Mammary epithelial cell (primary cell): Measurements from ENCODE around the gene TAF10.

Experiments used
- CTCF ChIP-seq, 2 donors: IDR thresholded peaks in 1 of 2; conservative IDR thresholded peaks in 1 of 2; 2 replicates each; pipeline ENCODE4 v1.5.1; 2011 to 2012; ENCODE audit warnings: inconsistent platforms in 2 of 2, low read length in 2 of 2, mild to moderate bottlenecking in 2 of 2, control low read depth in 1 of 2, low read depth in 1 of 2; ENCODE audit not compliant: insufficient read depth in 1 of 2; ENCODE audit errors: extremely low read depth in 1 of 2
- EZH2 ChIP-seq: IDR thresholded peaks from 2 replicates; pipeline ENCODE4 v1.6.1; 2012; ENCODE audit warnings: low read length, inconsistent platforms, borderline replicate concordance

- TF ChIP-seq CTCF (conservative IDR thresholded peaks at IDR 0.05 in 1 of 2, IDR thresholded peaks at IDR 0.05 in 1 of 2; ENCODE audit: extremely low read depth in 1 of 2, insufficient read depth in 1 of 2, low read depth in 1 of 2, low read length in 2 of 2) (no peak), EZH2 (no peak)
These were observed 29.1 kb upstream of the TAF10 start for GRCh38 chr11:6640985-6641701.
